ENCODE data around the gene CARD19.

Gene CARD19

GRCh38 chr9:93156475-93157008 lies 60.5 kb downstream of the CARD19 start:
- no peaks in the 10 kb centered on the region for H3K27me3 ChIP-seq (ENCODE audit: control insufficient read depth, insufficient read depth, low read length)
- H3K9ac ChIP-seq (ENCODE audit: low read depth, low read length): no peak overlapping the region
- peaks cover 2% of the 10 kb centered on the region for H3K4me1 ChIP-seq (ENCODE audit: control insufficient read depth, insufficient read depth, low read length)
- no peak overlapping the region for H3K4me3 ChIP-seq (ENCODE audit: low read depth, low read length)
- H3K9me3 ChIP-seq (ENCODE audit: control insufficient read depth, insufficient read depth, low read length): no peaks in the 10 kb centered on the region
- H3K36me3 ChIP-seq (ENCODE audit: control insufficient read depth, insufficient read depth, low read length): no peaks in the 10 kb centered on the region

- no peaks in the 10 kb centered on the region for H3K9me3 ChIP-seq (ENCODE audit: control insufficient read depth, insufficient read depth, low read length)
- H3K27me3 ChIP-seq (ENCODE audit: control insufficient read depth, insufficient read depth, low read length): no peaks in the 10 kb centered on the region
- no peaks in the 10 kb centered on the region for H3K36me3 ChIP-seq (ENCODE audit: control insufficient read depth, insufficient read depth, low read length)
- no peak overlapping the region for H3K9ac ChIP-seq (ENCODE audit: low read depth, low read length)
- H3K4me1 ChIP-seq (ENCODE audit: control insufficient read depth, insufficient read depth, low read length): peaks cover 2% of the 10 kb centered on the region
- H3K4me3 ChIP-seq (ENCODE audit: low read depth, low read length): no peak overlapping the region
These were observed 63.8 kb downstream of the CARD19 start for GRCh38 chr9:93159601-93160471.

GRCh38 chr9:93161786-93162562 lies 66.0 kb downstream of the CARD19 start:
- no peaks in the 10 kb centered on the region for H3K9me3 ChIP-seq (ENCODE audit: control insufficient read depth, insufficient read depth, low read length)
- no peak overlapping the region for H3K9ac ChIP-seq (ENCODE audit: low read depth, low read length)
- peaks cover 2% of the 10 kb centered on the region for H3K4me1 ChIP-seq (ENCODE audit: control insufficient read depth, insufficient read depth, low read length)
- no peaks in the 10 kb centered on the region for H3K36me3 ChIP-seq (ENCODE audit: control insufficient read depth, insufficient read depth, low read length)
- H3K4me3 ChIP-seq (ENCODE audit: low read depth, low read length): no peak overlapping the region
- no peaks in the 10 kb centered on the region for H3K27me3 ChIP-seq (ENCODE audit: control insufficient read depth, insufficient read depth, low read length)

Measured in iPS-15b (cell line).